Measurements from ENCODE around the gene DOCK4.

Gene DOCK4

GRCh38 chr7:112234147-112234546 lies 27.9 kb upstream of the DOCK4 start:
- TF ChIP-seq CTCF (IDR thresholded peaks at IDR 0.05; ENCODE audit: low read depth, low read length) = no peak
- no peak overlapping the region for H3K4me3 ChIP-seq (ENCODE audit: low read depth, low read length)
- H3K9me3 ChIP-seq = no peaks in the 10 kb centered on the region
- no peaks in the 10 kb centered on the region for H3K4me1 ChIP-seq
- H3K27me3 ChIP-seq = no peaks in the 10 kb centered on the region
- no peak for DNase-seq
- no peaks in the 10 kb centered on the region for H3K36me3 ChIP-seq

- H3K4me3 ChIP-seq (ENCODE audit: low read depth, low read length) = no peak overlapping the region
- no peaks in the 10 kb centered on the region for H3K27me3 ChIP-seq
- no peaks in the 10 kb centered on the region for H3K36me3 ChIP-seq
- no peak for DNase-seq
- TF ChIP-seq CTCF (IDR thresholded peaks at IDR 0.05; ENCODE audit: low read depth, low read length) = no peak
- no peaks in the 10 kb centered on the region for H3K9me3 ChIP-seq
- no peaks in the 10 kb centered on the region for H3K4me1 ChIP-seq
These were observed 27.0 kb upstream of the DOCK4 start for GRCh38 chr7:112233048-112233697.

DNA sequence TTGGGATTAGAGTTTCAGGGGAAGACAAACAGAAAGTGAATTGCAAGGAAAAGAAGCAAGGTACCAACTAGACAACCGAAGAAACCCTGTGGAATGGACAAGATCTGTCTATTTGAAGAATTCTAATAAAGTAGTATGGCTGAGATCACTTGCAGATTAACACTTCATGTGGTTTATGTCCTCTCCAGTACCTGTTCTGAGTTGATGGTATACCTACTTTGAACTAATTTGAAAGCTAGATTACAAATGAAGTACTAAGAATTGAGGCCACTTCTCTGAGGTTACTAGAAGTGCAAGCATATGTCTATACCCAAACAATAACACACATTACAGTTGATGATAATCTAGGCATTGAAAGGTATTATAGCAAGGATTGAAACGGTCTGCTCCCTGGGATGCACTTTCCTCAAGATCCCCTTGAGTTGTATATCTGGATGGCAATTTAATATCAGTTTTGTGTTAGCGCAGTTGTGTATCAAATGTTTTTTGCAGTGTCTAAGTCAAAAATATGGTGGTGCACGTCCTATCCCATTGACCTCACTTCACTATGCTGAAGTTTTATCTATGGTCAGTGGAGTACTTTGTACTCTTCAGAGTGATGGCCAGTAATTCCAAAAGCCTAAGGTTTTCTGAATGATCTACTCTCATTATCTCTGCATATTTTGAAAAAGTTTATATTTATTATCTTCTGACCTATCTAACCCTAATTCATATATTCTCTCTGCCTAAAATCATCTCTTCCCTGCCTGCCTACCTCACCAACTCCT lies 26.2 kb upstream of the DOCK4 start:
- H3K9me3 ChIP-seq = no peaks in the 10 kb centered on the region
- no peaks in the 10 kb centered on the region for H3K27me3 ChIP-seq
- no peak for TF ChIP-seq CTCF (IDR thresholded peaks at IDR 0.05; ENCODE audit: low read depth, low read length)
- no peaks in the 10 kb centered on the region for H3K4me1 ChIP-seq
- H3K4me3 ChIP-seq (ENCODE audit: low read depth, low read length) = no peak overlapping the region
- DNase-seq = no peak
- H3K36me3 ChIP-seq = no peaks in the 10 kb centered on the region

GRCh38 chr7:112228632-112229031 lies 22.4 kb upstream of the DOCK4 start:
- Histone ChIP-seq H3K27me3 (no peaks in the 10 kb centered on the region), H3K36me3 (no peaks in the 10 kb centered on the region)
- no peak for TF ChIP-seq CTCF (IDR thresholded peaks at IDR 0.05; ENCODE audit: low read depth, low read length)

DNA sequence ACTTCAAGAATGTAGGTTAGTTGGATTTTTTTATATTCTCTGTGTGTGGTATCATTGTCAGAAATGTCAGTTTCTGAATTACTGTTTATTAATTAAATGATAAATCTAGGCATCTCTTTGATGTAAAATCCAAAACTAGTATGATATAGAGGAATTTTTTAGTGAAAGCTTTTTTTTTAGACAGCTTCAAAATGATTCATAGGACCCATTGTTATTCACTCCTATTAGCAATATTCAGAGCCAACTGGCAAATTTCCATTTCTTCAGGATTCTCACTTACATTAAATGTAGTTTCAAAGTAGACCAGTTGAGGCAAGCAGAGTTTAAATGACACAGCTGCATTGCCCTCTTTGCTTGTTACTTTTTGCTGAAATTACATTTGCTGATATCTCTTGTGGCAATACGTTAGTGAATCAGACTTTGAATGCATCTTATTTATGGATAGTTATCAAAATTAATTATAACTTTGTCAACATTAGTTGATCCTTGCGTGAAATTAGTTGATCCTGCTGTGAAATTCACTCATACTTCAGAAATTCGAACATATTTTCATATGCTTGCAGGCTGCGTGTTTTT lies 20.6 kb upstream of the DOCK4 start:
- no peak for TF ChIP-seq CTCF (IDR thresholded peaks at IDR 0.05; ENCODE audit: low read depth, low read length)
- Histone ChIP-seq H3K27me3 (no peaks in the 10 kb centered on the region), H3K9me3 (no peaks in the 10 kb centered on the region; the same call in 1 of the 2 replicates), H3K4me1 (no peaks in the 10 kb centered on the region), H3K4me3 (ENCODE audit: low read depth, low read length) (no peak overlapping the region), H3K36me3 (no peaks in the 10 kb centered on the region)
- no peak for DNase-seq

More at GRCh38 chr7:112228632-112229031, 22.4 kb upstream of the DOCK4 start:
- no peak overlapping the region for H3K4me3 ChIP-seq (ENCODE audit: low read depth, low read length)
- no peaks in the 10 kb centered on the region for H3K9me3 ChIP-seq
- H3K4me1 ChIP-seq = no peaks in the 10 kb centered on the region
- DNase-seq = no peak

- no peak for TF ChIP-seq CTCF (IDR thresholded peaks at IDR 0.05; ENCODE audit: low read depth, low read length)
- no peaks in the 10 kb centered on the region for H3K36me3 ChIP-seq
- H3K4me3 ChIP-seq (ENCODE audit: low read depth, low read length) = no peak overlapping the region
- H3K27me3 ChIP-seq = no peaks in the 10 kb centered on the region
- H3K9me3 ChIP-seq = no peaks in the 10 kb centered on the region; the same call in 1 of the 2 replicates
- no peaks in the 10 kb centered on the region for H3K4me1 ChIP-seq
- DNase-seq = no peak
These were observed 18.8 kb upstream of the DOCK4 start for GRCh38 chr7:112225006-112225405.

Data from BE2C (cell line).